H1 (cell line): ENCODE measurements around the gene TSR3. TPM values are rescaled to one million over a fixed set of nuclear protein-coding genes. Genes with fewer than 3 reads are reported as not detected.

Experiments used
- CTCF ChIA-PET: fragments of 300-600 bp; sonication (Branson Sonifier 250); formaldehyde crosslinking; loops from one replicate; lab custom pipeline; 2021; ENCODE audit not compliant: partially characterized antibody; lab: Charles Lee
- POLR2A ChIA-PET: fragments of 300-600 bp; sonication (Branson Sonifier 250); formaldehyde crosslinking; loops from one replicate; lab custom pipeline; 2021; ENCODE audit warnings: inconsistent platforms; ENCODE audit not compliant: partially characterized antibody; lab: Charles Lee
- DNase-seq, 2 experiments: peaks; one replicate each; pipeline versions ENCODE4 v3.0.0 to v3.0.0-alpha.2; 2010 to 2022; ENCODE audit warnings: low spot score in 2 of 2, low read depth in 1 of 2, mixed read lengths in 1 of 2
- FAIRE-seq: peaks from 2 replicates; lab custom pipeline; 2011; peaks lifted over from hg19 to GRCh38; lab: Jason Lieb, UNC
- H2AFZ ChIP-seq: 2 replicates; pipeline ENCODE4 v1.8.1; 2012; ENCODE audit warnings: low read length, inconsistent platforms
- H2AK5ac ChIP-seq: 2 replicates; pipeline ENCODE4 v1.6.1; 2013; ENCODE audit warnings: low read depth, low read length
- H2BK120ac ChIP-seq: replicated peaks from 2 replicates; pipeline ENCODE3; 2013; ENCODE audit warnings: low read depth, low read length, inconsistent platforms
- H2BK12ac ChIP-seq: 2 replicates; pipeline ENCODE4 v1.6.1; 2013; ENCODE audit warnings: low read depth, low read length
- H2BK15ac ChIP-seq: 2 replicates; pipeline ENCODE4 v1.6.1; 2013; ENCODE audit warnings: low read length
- H2BK20ac ChIP-seq: 2 replicates; pipeline ENCODE4 v1.6.1; 2013; ENCODE audit warnings: low read length
- H2BK5ac ChIP-seq: 2 replicates; pipeline ENCODE4 v1.6.1; 2013; ENCODE audit warnings: low read depth, low read length
- H3K14ac ChIP-seq: 2 replicates; pipeline ENCODE4 v1.6.1; 2013; ENCODE audit warnings: inconsistent platforms; ENCODE audit not compliant: insufficient read length
- H3K18ac ChIP-seq: 2 replicates; pipeline ENCODE4 v1.6.1; 2013; ENCODE audit warnings: low read length; ENCODE audit errors: extremely low read depth
- H3K23ac ChIP-seq: 2 replicates; pipeline ENCODE4 v1.6.1; 2013; ENCODE audit warnings: inconsistent platforms; ENCODE audit not compliant: insufficient read length
- H3K23me2 ChIP-seq: 2 replicates; pipeline ENCODE4 v1.6.1; 2013; ENCODE audit warnings: low read depth, low read length
- H3K27ac ChIP-seq: 2 replicates; pipeline ENCODE4 v1.6.1; 2011; ENCODE audit warnings: low read depth, low read length, inconsistent platforms
- H3K27me3 ChIP-seq, 4 experiments: replicated peaks in 1 of 4; 1 replicate in 1 of 4; 2 replicates in 3 of 4; pipeline versions ENCODE4 v1.6.1 to v1.8.1; 2011 to 2013; ENCODE audit warnings: low read length in 3 of 4, mild to moderate bottlenecking in 3 of 4, inconsistent platforms in 2 of 4, mixed read lengths in 2 of 4, moderate library complexity in 1 of 4; ENCODE audit not compliant: control insufficient read depth in 3 of 4, insufficient read depth in 3 of 4; ENCODE audit errors: extremely low read depth in 1 of 4
- H3K36me3 ChIP-seq, 4 experiments: 2 replicates each; pipeline versions ENCODE4 v1.6.1 to v1.8.1; 2011 to 2013; ENCODE audit warnings: mild to moderate bottlenecking in 4 of 4, low read length in 3 of 4, moderate library complexity in 2 of 4, control low read depth in 1 of 4, inconsistent platforms in 1 of 4; ENCODE audit not compliant: insufficient read depth in 4 of 4, control insufficient read depth in 2 of 4
- H3K4ac ChIP-seq: replicated peaks from 2 replicates; pipeline ENCODE3; 2013; ENCODE audit warnings: low read length, low read depth, mixed read lengths, inconsistent platforms; ENCODE audit not compliant: insufficient read length
- H3K4me1 ChIP-seq, 4 experiments: replicated peaks in 1 of 4; 1 replicate in 1 of 4; 2 replicates in 3 of 4; pipeline versions ENCODE4 v1.6.1 to v1.8.1; 2011 to 2013; ENCODE audit warnings: low read length in 3 of 4, inconsistent platforms in 2 of 4, mixed read lengths in 1 of 4; ENCODE audit not compliant: insufficient read depth in 4 of 4, control insufficient read depth in 3 of 4
- H3K4me2 ChIP-seq, 2 experiments: 2 replicates each; pipeline versions ENCODE4 v1.6.1 to v1.8.1; 2011 to 2013; ENCODE audit warnings: low read depth in 2 of 2, low read length in 2 of 2, control low read depth in 1 of 2, inconsistent platforms in 1 of 2, mild to moderate bottlenecking in 1 of 2; ENCODE audit not compliant: insufficient read depth in 1 of 2
- H3K4me3 ChIP-seq, 4 experiments: fragments of 200-600, 300-600 bp in 1 of 4; sonication (generic), shearing (Covaris generic), sonication (Bioruptor Twin) in 1 of 4; 2 replicates each; pipeline versions ENCODE4 v1.5.1 to v1.8.1; 2011 to 2016; ENCODE audit warnings: low read length in 4 of 4, low read depth in 3 of 4, control low read depth in 2 of 4, inconsistent platforms in 2 of 4, mild to moderate bottlenecking in 2 of 4, mixed read lengths in 1 of 4, moderate library complexity in 1 of 4; ENCODE audit not compliant: insufficient read depth in 2 of 4; ENCODE audit errors: extremely low read depth in 1 of 4
- H3K56ac ChIP-seq: replicated peaks from 2 replicates; pipeline ENCODE3; 2013; ENCODE audit warnings: low read depth, mild to moderate bottlenecking, mixed read lengths, low read length, inconsistent platforms; ENCODE audit not compliant: insufficient read length
- H3K79me1 ChIP-seq: 2 replicates; pipeline ENCODE4 v1.6.1; 2013; ENCODE audit warnings: low read depth, low read length, control low read depth
- H3K79me2 ChIP-seq, 2 experiments: 2 replicates each; pipeline versions ENCODE4 v1.6.1 to v1.8.1; 2012 to 2013; ENCODE audit warnings: low read length in 2 of 2, mild to moderate bottlenecking in 2 of 2, inconsistent platforms in 1 of 2; ENCODE audit not compliant: insufficient read depth in 2 of 2, control insufficient read depth in 1 of 2
- H3K9ac ChIP-seq, 4 experiments: replicated peaks in 1 of 4; 1 replicate in 1 of 4; 2 replicates in 3 of 4; pipeline versions ENCODE4 v1.6.1 to v1.8.1; 2011 to 2013; ENCODE audit warnings: low read depth in 3 of 4, low read length in 3 of 4, control low read depth in 2 of 4, mild to moderate bottlenecking in 2 of 4, moderate library complexity in 2 of 4, inconsistent platforms in 1 of 4; ENCODE audit errors: extremely low read depth in 1 of 4
- H3K9me3 ChIP-seq, 2 experiments: 2 replicates each; pipeline versions ENCODE4 v1.6.1 to v1.8.1; 2012 to 2013; ENCODE audit warnings: mild to moderate bottlenecking in 2 of 2, moderate library complexity in 2 of 2, control low read depth in 1 of 2, inconsistent platforms in 1 of 2, low read depth in 1 of 2, low read length in 1 of 2, mixed read lengths in 1 of 2; ENCODE audit not compliant: insufficient read depth in 2 of 2
- H4K20me1 ChIP-seq, 2 experiments: replicated peaks in 1 of 2; 2 replicates each; pipeline versions ENCODE3 to v1.8.1; 2011 to 2013; ENCODE audit warnings: inconsistent platforms in 2 of 2, low read length in 2 of 2, mild to moderate bottlenecking in 1 of 2; ENCODE audit not compliant: insufficient read depth in 2 of 2, control insufficient read depth in 1 of 2
- H4K5ac ChIP-seq: 2 replicates; pipeline ENCODE4 v1.6.1; 2013; ENCODE audit warnings: low read length, low read depth, mixed read lengths, inconsistent platforms; ENCODE audit not compliant: insufficient read length
- H4K8ac ChIP-seq: 2 replicates; pipeline ENCODE4 v1.8.0; 2013; ENCODE audit warnings: mild to moderate bottlenecking, moderate library complexity, low read length, inconsistent platforms; ENCODE audit not compliant: insufficient read depth; ENCODE audit errors: extremely low read depth
- H4K91ac ChIP-seq: replicated peaks from 2 replicates; pipeline ENCODE3; 2013; ENCODE audit warnings: low read length, mixed read lengths, inconsistent platforms; ENCODE audit not compliant: insufficient read length
- BCL11A ChIP-seq, 2 experiments: IDR thresholded peaks; one replicate each; pipeline ENCODE4 v1.6.1; 2011; ENCODE audit warnings: low read depth in 2 of 2, low read length in 2 of 2, mild to moderate bottlenecking in 2 of 2
- BRCA1 ChIP-seq: IDR thresholded peaks from 2 replicates; pipeline ENCODE4 v1.6.1; 2012; ENCODE audit warnings: low read depth, low read length, improper control_type of control experiment
- CREB1 ChIP-seq: IDR thresholded peaks from 2 replicates; pipeline ENCODE4 v1.6.1; 2012; ENCODE audit warnings: inconsistent platforms
- EGR1 ChIP-seq: IDR thresholded peaks from 2 replicates; pipeline ENCODE4 v1.6.1; 2011; ENCODE audit warnings: low read depth, low read length, borderline replicate concordance
- HDAC6 ChIP-seq: IDR thresholded peaks from one replicate; pipeline ENCODE4 v1.7.1; 2012; ENCODE audit warnings: low read depth, mild to moderate bottlenecking, inconsistent platforms, low read length, moderate library complexity
- NRF1 ChIP-seq: IDR thresholded peaks from 2 replicates; pipeline ENCODE4 v1.6.1; 2011; ENCODE audit warnings: mild to moderate bottlenecking, low read depth, low read length, improper control_type of control experiment
- POU5F1 ChIP-seq: IDR thresholded peaks from 2 replicates; pipeline ENCODE4 v1.6.1; 2011; ENCODE audit warnings: low read depth, mild to moderate bottlenecking, low read length, moderate library complexity
- SIN3A ChIP-seq, 2 experiments: IDR thresholded peaks in 1 of 2; conservative IDR thresholded peaks in 1 of 2; 2 replicates each; pipeline ENCODE4 v1.6.1; 2011 to 2012; ENCODE audit warnings: low read length in 2 of 2, improper control_type of control experiment in 1 of 2, low read depth in 1 of 2, mild to moderate bottlenecking in 1 of 2
- SP1 ChIP-seq: IDR thresholded peaks from 2 replicates; pipeline ENCODE4 v1.6.1; 2011; ENCODE audit warnings: low read depth, low read length
- SP4 ChIP-seq: IDR thresholded peaks from 2 replicates; pipeline ENCODE4 v1.6.1; 2012; ENCODE audit warnings: low read length, inconsistent platforms
- SUZ12 ChIP-seq: fragments of 200-600 bp; sonication (generic); IDR thresholded peaks from 2 replicates; pipeline ENCODE4 v1.6.1; 2012; ENCODE audit warnings: mild to moderate bottlenecking, inconsistent platforms, low read length, moderate library complexity, mixed read lengths
- TBP ChIP-seq: IDR thresholded peaks from 2 replicates; pipeline ENCODE4 v1.6.1; 2011; ENCODE audit warnings: low read depth, low read length, improper control_type of control experiment
- WGBS, 2 experiments: shearing (Covaris generic) in 1 of 2; methylation state at CpG; one replicate each; pipeline versions ENCODE4 v1.1.6 to v1.1.7; 2013 to 2015; ENCODE audit warnings: low lambda C conversion rate in 2 of 2, mixed read lengths in 2 of 2, inconsistent platforms in 1 of 2, low coverage in 1 of 2, missing lambda C conversion rate in 1 of 2; ENCODE audit not compliant: insufficient replicate concordance in 2 of 2, insufficient coverage in 1 of 2, insufficient read length in 1 of 2; ENCODE audit errors: extremely low coverage in 1 of 2, missing lambda C conversion rate in 1 of 2; 5-methylcytosine and 5-hydroxymethylcytosine counted together
- polyA plus RNA-seq, 7 experiments: library from polyadenylated mRNA; depleted of rRNA in 3 of 7; stranded (reverse) in 5 of 7; unstranded in 2 of 7; fragments of >200 nt in 5 of 7; fragments of 200-250 nt in 2 of 7; gene quantifications; 1 replicate in 5 of 7; 2 replicates in 1 of 7; 4 replicates in 1 of 7; pipeline versions ENCODE4 v1.2.1 to v1.2.3, GENCODE V29; 2011 to 2013; ENCODE audit warnings: missing spikeins in 2 of 7, mixed read lengths in 2 of 7
- total RNA-seq: library from RNA; stranded (reverse); fragmentation: NEBNext Ultra II Directional; extraction: Animal tissue kit (Norgen Biotek cat#: 25700); gene quantifications from 2 replicates; pipeline ENCODE4 v1.2.1, GENCODE V29; 2021

TSR3 gene
- total and polyA plus RNA-seq, 2 of the 8 experiments (the other 6 are each of a cell fraction or from before 2014, with no cell fraction given), result 43.1 to 52.3 TPM

- H3K79me2 ChIP-seq, result no peaks in the 10 kb centered on the region
- no peak overlapping the region for H3K27ac ChIP-seq
- H3K9me3 ChIP-seq, result no peaks in the 10 kb centered on the region
- H4K91ac ChIP-seq, result no peak overlapping the region
- H4K5ac ChIP-seq, result no peak overlapping the region
- POLR2A ChIA-PET, result interaction anchor here (1.0 to 2.1 kb wide), 5 partner anchors 8 to 35 kb away, joined by 3 to 7 read pairs (median 5); partner anchors contain the start of genes BAIAP3, GNPTG and TSR3
- no peak overlapping the region for H2BK20ac ChIP-seq
- H4K8ac ChIP-seq, result no peak overlapping the region
- whole genome bisulfite sequencing, 2 experiments, result 24% methylated on average over 36 of the region's 49 CpGs; no CpG with 5 or more reads in 1 of the 2 experiments
- no peak overlapping the region for H3K9ac ChIP-seq
- CTCF ChIA-PET, result interaction anchor here (0.5 to 11.1 kb wide), 6 partner anchors 11 to 121 kb away, joined by 3 to 52 read pairs (median 4); partner anchors contain the start of gene BAIAP3
- peak overlapping the region; percentile 65 to 86 for H3K4me2 ChIP-seq
- peak; percentile 81 for FAIRE-seq
- H3K27me3 ChIP-seq, result peaks cover 0 to 8% (median 0%) of the 10 kb centered on the region in 4 experiments; a peak in 3 of 7 replicates
- no peak overlapping the region for H3K4ac ChIP-seq
- no peak overlapping the region for H2AK5ac ChIP-seq
- no peak overlapping the region for H2AFZ ChIP-seq
- H3K4me1 ChIP-seq, result peaks cover 0 to 12% (median 3%) of the 10 kb centered on the region in 4 experiments; a peak in 4 of 7 replicates
- H3K23ac ChIP-seq, result no peak overlapping the region
- no peak overlapping the region for H2BK120ac ChIP-seq
- H3K18ac ChIP-seq, result no peak overlapping the region; the same call in 1 of the 2 replicates
- H3K14ac ChIP-seq, result no peak overlapping the region
- DNase-seq, result peak; percentile 96 to 97
- H2BK12ac ChIP-seq, result no peak overlapping the region
- H3K79me1 ChIP-seq, result no peaks in the 10 kb centered on the region
- no peak overlapping the region for H2BK5ac ChIP-seq
- H4K20me1 ChIP-seq, result peaks cover 0 to 12% of the 10 kb centered on the region in 2 experiments
- H2BK15ac ChIP-seq, result no peak overlapping the region
- no peak overlapping the region for H3K56ac ChIP-seq
- H3K36me3 ChIP-seq, result peaks cover 0 to under 1% (median 0%) of the 10 kb centered on the region in 4 experiments; a peak in 1 of 8 replicates
- H3K23me2 ChIP-seq, result peaks cover 4% of the 10 kb centered on the region; the same call in 1 of the 2 replicates
- peak overlapping the region; percentile 32 to 59 (median 41); a peak in 7 of 8 replicates for H3K4me3 ChIP-seq
- TF ChIP-seq SIN3A (conservative IDR thresholded peaks at IDR 0.05 in 1 of 2, IDR thresholded peaks at IDR 0.05 in 1 of 2; ENCODE audit: low read depth in 1 of 2, low read length in 2 of 2), result peak; percentile 78 to 89; a peak in 3 of 4 replicates
- peak; percentile 53; the same call in 1 of the 2 replicates for TF ChIP-seq EGR1
- no peak for TF ChIP-seq BRCA1
- TF ChIP-seq SP4, result peak; percentile 97
- TF ChIP-seq HDAC6, result no peak
- peak; percentile 92 for TF ChIP-seq SP1
- peak; percentile 61; the same call in 1 of the 2 replicates for TF ChIP-seq CREB1
- TF ChIP-seq TBP, result peak; percentile 42; the same call in 1 of the 2 replicates
- no peak for TF ChIP-seq NRF1
- TF ChIP-seq BCL11A (IDR thresholded peaks at IDR 0.05; ENCODE audit: low read depth in 2 of 2, low read length in 2 of 2), result no peak
- TF ChIP-seq POU5F1, result no peak
- no peak for TF ChIP-seq SUZ12
Measured at GRCh38 chr16:1342526-1343427, 8.9 kb downstream of the TSR3 start.
